ENCODE results near the gene BSDC1.
"Not testable (repeated sequence)": the region's sequence is repeated elsewhere in the genome, so short reads cannot be mapped to it uniquely, and the experiment has no call there.

Gene BSDC1

DNA sequence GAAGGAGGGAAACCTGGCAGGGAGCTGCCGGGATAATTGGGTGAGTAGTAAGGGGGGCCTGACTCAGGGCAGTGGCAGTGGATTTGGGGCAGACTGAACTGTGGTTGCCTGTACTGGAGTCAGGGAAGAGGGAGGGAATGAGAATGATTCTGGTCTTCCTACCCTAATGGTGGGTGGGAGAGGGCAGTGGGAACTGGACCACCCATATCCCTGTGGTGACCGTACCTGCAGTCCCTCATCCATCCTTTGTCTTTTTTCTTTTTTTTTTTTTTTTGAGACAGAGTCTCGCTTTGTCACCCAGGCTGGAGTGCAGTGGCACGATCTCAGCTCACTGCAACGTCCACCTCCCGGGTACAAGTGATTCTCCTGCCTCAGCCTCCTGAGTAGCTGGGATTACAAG, 38.5 kb downstream of the BSDC1 start:
- not testable (repeated sequence) for DNase-seq

DNA sequence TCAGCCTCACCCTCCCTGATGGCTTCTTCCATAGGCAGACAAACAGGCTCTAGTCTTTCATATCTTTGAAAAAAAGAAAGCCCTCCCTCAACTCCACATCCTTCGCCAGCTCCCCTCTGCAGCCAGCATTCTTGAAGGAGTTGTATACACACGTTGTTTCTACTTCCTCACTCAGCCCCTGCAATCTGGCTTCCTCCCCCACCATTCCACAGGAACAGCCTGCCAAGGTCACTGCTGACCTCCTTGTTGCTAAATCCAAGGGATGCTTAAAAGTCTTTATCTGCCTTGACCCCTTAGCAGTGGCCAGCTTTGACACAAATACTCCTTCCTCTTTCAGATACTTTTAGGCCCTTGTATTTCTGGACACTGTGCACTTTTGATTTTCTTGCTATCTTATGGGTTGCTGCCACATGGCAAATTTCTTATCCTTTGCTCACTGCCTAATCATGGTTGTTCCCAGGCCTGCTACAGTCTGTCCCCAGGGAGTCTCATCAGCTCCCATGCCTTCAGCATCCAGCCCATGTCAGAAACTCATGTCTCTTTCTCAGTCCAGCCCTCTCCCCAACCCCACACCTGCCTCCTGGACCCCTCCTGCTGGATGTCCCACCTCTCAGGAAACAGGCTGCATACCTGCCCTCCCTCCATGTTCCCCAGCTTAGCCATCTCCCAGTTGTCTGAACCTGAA, 40.2 kb downstream of the BSDC1 start:
- no peak for DNase-seq

DNA sequence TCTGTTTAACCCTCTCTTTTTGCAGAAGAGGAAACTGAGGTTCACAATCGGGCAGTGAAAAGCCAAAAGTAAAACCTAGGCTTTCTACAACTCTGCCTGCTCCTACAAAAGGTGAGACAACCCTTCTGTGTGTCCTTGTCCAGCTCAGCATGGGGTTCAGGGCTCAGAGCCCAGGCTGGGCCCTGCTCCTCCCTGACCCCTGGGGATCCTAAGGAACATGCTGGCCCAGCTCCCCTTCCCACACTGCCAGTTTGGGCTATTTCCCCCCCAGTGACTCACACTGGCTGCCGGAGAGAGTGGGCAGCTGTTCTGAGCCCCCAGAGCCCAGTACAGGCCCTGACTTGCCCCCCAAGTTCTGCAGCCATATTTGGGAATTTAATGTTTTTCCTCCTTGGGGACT, 40.8 kb downstream of the BSDC1 start:
- no peak for DNase-seq

DNA sequence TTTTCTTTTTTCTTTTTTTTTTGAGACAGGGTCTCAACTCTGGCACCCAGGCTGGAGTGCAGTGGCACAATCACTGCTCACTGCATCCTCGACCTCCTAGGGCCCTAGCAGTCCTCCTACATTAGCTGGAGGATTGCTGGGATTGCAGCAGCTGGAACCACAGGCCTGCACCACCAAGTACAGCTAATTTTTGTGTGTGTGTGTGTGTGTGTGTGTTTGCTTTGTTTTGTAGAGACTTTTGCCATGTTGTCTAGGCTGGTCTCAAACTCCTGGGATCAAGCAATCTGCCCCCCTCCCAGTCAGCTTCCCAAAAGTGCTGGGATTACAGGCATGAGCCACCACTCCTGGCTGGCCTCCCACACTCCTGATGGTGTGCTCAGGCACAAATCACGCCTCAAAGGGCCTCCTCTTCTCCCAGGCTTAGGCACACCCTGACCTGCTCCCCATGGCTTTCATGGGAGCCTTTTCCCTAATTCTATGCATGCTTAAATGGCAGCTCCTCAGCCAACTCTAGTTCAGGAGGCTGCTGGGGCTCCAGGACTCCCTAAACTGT, 41.3 kb downstream of the BSDC1 start:
- no peak for DNase-seq

DNA sequence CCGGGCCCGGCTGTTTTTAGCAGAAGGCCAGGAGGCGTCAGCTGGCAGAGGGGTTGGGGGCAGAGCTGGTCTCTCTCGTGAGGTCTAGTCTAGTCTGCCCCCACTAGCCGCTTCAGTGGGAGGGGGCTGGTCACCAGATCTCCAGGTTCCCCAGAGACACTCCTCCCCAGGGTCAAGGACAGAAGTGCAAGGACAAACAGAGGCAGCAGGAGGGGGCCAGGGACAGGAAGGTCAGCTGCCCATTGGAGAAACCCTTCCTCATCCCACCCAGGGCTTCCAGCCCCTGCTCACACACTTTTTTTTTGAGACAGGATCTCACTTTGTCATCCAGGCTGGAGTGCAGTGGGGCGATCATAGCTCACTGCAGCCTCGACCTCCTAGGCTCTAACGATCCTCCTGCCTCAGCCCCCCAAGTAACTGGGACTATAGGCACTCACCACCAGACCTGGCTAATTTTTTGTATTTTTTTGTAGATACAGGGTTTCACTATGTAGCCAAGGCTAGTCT, 41.9 kb downstream of the BSDC1 start:
- no peak for DNase-seq

DNA sequence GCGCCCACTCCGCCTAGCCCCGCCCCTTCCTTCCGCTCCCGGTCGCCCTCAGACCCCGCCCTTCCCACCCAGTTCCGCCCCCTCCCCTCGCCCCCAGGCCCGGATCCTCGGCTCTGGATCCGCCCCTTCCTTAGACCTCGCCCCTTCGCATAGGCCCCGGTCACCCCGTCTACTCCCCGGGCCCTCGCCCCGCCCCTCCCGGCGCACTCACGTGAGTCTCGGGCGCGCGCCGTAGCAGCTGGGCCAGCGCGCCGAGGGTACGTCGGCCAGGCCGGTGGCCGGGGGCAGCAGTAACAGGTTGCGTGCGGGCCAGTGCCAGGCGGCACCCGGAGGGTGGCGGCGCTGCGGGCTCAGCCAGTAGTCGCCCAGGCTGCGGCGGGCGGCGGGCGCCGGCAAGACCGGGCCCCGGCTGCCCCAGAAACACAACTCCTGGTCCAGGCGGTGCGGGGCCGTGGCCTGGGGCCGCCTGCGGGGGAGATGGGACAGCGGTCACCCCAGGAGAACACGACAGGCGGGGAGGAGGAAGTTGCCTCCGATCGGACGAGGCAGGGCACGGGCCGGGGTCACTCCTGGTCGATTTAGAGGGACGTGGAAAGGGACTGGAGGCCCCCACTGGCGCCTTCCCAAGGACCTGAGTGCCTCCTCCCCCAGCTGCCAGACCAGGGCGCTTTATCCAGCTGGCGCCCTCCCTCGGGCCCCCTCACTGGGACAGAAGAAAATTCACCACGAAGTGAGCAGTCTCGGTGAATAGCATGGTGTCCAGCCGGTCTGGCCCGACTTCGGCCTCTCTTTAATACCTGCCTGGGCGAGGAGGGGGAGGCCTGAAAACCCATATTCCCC, 42.6 kb downstream of the BSDC1 start:
- peak; percentile 85 for DNase-seq

DNA sequence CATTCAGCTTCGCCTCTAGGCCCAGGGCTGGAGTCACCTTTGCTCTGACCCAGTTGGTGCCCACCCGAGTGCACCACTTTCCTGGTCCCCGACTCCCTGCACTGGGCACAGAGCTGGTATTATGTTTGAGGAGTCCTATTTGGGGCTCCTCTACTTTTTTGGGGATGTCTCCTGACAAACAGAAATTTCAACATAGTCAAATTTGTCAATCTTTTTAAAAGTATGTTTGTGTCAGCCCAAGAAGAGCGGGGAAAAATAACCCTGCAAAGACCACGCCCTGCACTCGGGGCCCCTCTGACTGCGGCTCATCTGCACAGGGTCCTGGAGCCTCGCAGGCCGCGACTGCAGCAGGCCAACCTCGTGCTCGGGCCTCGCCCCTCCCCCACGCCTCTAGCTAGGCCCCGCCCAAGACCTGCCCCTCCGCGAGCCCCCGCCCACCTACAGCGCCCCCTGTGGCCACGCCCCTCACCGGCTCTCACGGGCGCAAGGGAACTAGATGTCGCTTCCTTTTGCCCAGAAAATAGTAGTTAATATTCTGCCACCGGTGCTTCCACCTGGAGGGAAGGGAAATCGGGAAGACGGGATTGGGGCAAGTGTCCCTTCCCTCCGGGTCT, 43.3 kb downstream of the BSDC1 start:
- peak; percentile 76 for DNase-seq

DNA sequence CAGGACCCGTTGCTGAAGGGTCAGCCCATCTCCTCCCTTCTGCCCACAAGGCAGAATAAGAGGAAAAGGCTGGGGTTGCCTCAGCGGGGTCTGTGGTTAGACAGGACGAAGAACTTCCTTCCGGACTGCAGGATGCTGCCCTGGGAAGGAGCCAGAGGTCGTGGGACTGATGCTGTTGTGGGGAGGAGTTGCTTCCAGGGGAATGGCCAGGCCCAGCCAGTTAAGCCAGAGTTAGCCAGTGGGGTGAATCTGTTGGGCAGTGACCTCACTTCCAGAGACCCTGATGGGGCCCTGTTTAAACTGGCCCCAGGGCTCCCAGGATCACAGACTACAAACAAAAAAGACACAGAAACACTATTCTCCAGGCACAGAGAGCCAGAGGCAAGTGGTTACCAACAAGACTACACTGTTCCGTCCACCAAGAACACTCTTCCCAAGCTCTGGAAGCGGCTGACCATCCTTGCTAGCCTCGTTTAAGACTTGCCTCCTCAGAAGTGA, 45.0 kb downstream of the BSDC1 start:
- DNase-seq = no peak

DNA sequence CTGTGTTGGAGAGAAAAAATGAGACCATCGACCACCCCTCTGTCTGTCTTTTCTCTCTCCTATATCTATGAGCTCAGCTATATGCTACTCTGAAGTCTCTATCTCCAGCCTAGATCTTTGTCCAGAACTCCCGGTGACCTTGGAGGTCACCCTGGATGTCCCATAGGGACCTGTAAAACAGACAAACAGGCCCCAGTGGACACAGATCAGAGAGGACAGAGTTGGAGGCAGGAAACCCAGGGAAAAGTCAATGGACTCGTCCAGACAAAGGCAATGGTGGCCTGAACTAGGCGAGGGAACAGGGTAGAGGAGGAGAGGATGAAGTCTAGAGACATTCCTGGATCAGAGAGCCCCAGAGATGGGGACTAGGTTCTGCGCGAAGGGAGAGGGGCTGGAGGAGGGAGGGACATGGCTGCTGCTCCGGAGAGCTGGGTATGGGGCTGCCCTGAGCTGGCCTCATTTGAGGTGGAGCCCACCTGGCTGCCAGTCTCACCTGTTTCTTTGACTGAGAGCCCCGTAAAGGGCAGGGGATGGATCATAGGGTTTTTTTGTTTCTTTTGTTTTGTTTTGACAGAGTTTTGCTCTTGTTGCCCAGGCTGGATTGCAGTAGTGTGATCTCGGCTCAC, 47.6 kb downstream of the BSDC1 start:
- no peak for DNase-seq

DNA sequence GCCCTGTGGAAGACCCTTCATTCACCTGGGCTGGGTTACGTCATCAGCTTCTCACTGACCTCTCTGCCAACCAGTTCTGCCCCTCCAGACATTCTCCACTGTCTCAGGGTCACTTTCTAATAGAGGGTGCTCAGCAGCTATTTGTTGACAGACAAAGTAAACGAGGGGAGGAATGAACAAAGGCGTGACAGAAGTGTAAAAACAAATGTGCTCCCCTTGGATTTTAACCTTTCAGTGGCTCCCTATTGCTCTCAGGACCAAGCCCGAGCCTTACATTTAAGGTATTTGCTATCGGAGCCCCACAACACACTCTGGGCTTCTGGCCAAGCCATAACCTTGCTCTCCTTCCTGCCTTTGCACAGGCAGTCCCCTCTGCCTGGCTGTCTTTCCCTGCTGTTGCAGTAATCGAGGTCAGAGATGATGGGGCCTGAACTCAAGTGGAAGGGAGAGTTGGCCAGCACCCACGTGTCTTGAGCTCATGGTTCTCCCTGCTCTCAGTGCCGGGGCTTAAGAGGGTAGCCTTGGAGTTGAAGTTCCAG, 48.9 kb downstream of the BSDC1 start:
- DNase-seq = no peak

DNA sequence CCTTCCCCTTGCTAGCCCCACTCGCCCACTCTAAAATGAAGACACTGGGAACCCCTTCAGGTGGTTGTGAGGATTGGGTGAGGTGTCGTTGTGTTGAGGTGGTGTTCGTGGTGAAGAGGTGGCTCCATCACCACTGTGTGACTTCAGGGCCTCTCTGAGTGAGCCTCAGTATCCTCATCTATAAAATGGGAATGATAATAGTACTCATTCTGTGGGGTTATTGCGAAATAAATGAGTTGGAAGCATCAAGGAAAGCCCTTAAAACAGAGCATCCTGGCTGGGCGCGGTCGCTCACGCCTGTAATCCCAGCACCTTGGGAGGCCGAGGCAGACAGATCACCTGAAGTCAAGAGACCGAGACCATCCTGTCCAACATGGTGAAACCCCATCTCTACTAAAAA, 51.5 kb downstream of the BSDC1 start:
- no peak for DNase-seq

DNA sequence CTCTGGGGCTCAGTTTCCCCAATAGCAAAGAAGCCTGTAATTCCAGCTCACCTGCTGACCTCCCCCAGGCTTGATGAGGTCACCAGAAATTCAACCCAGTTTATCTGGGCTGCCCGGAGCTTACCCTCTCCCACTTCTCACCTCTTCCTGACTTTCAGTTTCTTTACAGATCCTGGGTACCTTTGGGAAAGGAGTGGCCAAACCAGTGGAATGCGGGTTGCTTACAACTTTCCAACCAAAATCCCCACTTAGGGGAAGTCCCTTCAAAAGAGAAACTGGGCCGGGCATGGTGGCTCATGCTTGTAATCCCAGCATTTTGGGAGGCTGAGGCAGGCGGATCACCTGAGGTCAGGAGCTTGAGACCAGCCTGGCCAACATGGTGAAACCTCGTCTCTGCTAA, 52.3 kb downstream of the BSDC1 start:
- DNase-seq = no peak

DNA sequence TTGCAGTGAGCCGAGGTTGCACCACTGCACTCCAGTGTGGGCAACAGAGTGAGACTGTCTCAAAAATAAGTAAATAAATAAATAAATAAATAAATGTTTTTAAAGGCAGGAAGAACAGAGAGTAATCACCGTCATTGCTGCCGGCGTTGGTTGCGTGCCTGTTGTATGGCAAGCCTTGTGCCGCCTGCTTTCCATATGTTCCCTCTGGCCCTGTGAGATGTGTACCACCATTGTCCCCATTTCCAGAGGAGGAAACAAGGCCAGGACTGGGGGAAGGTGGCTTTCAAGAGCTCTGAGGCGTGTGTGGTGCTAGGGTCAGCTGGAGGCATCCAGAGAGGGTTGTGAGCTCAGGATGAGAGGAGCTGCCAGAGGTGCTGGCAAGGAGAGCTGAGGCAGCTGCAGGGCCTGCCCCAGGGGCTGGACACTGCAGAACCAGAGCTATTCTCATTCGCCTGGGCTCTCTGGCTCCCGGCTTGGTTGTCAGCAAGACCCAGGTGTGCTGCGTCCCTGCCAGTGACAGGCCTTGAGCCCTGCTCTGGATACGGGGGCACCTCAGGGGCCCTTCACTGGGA, 53.0 kb downstream of the BSDC1 start:
- no peak for DNase-seq

DNA sequence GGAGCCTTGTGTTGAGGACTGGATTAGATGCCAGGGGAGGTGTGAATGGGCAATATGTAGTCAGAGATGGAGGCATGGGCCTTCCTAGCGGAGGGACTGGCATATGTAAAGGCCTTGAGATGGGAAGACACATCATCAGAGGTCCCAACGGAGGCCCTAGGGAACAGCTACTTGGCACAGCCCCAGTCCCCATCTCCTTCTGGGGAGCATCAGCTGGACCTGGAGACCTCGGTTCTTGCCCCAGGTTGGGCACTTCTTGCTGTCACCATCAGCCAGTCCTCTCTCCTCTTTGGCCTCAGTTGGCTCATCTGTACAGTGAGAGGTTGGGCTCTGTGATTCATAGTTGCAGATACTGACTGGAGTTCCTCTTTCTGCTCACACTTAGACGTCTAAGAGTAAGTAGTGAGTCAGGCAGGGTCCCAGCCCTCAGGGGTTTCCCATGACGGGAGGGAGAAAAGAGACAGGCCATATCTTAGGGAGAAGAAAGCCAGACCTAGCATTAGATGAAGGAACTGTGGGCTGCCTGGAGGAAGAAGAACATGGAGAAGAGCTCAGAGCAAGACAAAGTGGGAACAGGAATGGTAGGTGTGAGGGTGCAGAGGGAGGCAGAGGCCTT, 54.8 kb downstream of the BSDC1 start:
- DNase-seq = no peak

DNA sequence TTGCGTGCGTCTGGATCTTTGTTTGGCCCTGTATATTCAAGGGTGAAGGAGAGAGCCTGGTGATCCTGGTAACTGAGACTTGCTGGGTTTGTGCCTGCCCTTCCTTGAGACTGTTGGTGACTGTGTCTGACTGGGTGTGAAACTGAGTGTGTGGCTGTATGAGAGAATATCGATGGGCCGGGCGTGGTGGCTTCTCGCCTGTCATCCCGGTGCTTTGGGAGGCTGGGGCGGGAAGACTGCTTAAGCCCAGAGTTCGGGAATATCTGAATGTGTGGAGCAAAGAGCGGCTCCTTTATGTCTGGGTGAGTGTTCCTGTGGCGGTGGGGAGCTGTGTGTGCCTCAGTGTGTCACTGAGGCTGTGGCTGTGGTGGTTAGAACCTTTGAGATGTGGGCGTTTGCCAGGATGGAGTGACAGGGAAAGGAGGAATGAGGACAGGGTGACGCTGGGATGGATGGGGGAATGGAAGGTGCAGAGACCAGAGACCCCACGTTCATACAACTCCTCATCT, 55.5 kb downstream of the BSDC1 start:
- no peak for DNase-seq

DNA sequence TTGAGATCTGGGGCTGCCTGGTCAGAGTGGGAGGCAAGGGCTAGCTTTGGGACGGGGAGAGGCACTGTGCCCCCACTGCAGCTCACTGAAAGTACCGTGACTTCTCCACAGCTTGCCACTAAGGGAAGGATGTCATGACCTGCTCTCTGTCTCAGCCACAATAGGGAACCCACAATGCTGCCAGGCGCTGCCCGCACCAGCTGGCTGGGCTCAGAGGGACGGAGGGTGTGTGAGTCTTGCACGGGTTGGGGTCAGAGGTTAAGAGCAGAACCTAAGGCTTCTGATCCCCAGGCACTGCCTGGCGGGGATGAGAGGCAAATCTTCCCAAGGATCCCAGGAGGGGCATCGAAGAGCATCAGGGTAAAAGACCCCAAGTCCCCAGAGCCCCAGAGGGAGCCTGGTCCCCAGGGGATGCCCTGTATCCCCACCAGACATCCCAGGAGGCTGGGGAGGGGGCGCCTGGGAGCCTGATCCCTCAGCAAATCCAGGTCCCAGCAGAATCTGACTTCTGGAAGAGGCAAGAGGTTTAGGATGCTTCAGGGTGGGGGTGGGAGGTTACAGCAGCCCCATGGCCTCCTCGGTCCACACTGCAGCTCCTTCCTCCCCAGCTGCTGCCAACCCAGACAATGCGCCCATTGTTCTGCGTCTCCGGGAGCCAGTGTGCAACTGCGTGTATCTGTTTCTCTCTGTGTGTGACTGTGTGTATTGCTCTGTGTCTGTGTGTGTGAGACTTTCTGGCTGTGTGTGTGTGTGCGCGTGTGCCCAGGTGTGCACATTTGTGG, 56.2 kb downstream of the BSDC1 start:
- DNase-seq = no peak

DNA sequence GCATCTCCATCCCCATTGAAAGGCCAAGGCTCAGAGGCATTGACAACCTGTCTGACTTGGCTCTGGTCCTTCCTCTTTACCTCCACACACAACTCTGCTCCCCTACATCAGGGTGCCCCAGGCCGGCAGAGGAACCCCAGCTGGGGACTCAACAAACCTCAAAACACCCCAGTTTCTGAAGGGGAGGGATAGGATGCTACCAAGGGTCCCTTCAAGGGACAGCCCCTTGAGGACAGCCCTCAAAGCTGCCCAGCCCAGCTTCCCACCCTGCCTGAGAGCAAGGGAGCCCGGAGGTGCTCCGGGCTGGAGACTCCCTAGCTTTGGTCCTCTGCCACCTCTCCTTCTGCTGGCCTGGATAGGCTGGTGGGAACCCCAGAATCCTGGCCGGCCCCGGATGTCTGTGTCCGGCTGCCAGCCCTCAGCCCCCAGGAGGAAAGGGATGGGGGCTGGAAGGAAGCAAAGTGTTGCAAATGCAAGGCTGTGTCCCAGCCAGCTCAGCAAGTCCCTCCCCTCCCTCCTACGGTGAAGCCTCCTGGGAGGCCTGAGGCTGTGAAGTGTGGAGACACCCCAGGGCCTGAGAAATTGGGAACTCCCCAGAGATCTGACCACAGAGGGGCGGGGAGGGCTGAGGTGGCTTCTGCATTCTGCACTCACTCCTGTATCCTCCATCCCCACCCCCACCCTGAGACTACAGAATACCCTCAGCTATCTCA, 57.1 kb downstream of the BSDC1 start:
- no peak for DNase-seq

DNA sequence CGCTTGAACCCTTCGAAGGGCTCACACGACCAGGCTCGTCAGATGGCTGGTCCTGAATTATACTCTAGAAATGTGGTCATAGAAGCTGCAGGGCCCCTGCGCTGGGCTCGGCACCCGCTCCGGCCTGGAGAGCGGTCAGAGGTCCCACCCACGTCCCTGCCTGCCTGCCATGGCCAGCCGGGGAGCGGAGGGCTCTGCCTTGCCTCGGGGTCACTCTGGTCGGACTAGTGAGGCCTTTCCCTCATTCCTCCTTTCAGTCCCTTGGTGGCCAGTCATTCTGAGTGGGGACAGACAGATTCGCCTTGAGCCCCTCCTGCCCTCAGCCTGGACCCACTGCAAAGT, 57.7 kb downstream of the BSDC1 start:
- DNase-seq = no peak

DNA sequence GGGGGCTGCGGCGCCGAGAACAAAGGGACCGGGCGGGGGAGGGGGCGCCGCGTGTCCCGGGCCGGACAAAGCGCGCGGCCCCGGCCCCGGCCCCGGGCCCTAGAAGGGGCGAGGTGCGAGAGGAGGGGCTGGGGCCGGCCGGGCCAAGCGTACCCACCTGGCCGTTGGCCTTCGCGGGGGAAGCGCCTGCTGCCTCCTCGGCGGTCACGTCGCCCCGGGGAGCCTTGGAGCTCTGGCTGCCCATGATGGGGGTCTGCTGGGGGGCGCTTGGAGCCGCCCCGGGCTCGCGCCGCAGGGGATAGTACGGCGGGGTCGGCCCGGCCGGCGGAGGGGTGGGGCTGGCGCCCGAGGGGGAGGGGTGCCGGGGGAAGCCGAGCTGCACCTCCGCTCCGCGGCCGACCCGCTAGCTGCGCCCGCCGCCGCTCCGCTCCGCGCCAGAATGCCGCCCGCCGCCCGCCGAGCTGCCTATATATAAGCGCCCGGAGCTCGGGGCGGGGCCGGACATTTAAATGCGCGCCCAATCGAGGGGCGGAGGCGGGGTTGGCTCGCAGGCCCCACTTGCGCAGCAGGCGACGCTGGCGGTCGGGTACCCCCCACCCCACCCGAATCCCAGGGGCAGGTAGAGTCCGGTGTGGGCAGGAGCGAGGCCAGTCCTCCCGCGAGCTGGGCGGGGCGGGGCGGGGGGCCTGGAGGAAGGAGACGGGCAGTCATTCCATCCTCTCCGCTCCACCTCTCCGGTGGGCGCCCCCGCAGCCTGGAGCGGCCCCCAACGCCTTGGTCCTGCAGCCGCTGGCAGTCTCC, 58.3 kb downstream of the BSDC1 start, which contains the start of gene MARCKSL1:
Gene MARCKSL1 (minus strand): TSS at position 444 of the 801 bp plus-strand sequence. CDS start 200 bp downstream, at position 244.
- peak; percentile 73 for DNase-seq
